Measurements from ENCODE around the gene ACAA2. TPM values are rescaled to one million over a fixed set of nuclear protein-coding genes. Genes with fewer than 3 reads are reported as not detected.
"Not testable (repeated sequence)": the region's sequence is repeated elsewhere in the genome, so short reads cannot be mapped to it uniquely, and the experiment has no call there.

The ACAA2 gene
- total RNA-seq, 2 experiments from 2014 or later = 67.9 to 69.8 TPM

DNA sequence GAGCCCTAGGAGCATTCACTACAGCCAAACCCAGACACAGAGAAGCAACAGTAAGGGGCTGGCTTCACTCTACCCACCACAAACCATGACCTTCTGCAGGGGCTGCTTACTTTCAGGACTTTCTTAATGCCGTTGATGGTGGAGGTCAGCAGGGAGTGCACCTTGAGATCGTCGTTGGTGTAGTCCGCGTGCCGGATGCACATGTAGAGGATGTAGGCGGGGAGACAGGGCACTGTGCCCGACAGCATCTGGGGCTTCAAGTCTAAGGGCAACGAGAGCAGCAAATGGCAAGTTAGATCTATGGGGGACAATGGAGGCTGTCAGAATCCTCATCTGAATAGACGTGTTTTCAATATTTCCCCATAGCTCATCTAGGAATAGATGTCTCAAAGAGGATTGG lies 29.8 kb upstream of the ACAA2 start:
- no peak for DNase-seq
- H3K27ac Mint-ChIP-seq = no peak overlapping the region
- no peaks in the 10 kb centered on the region for H3K4me1 Mint-ChIP-seq (ENCODE audit: low read depth)
- intact Hi-C loops (cut with micrococcal nuclease) = no loop called here
- H3K9me3 Mint-ChIP-seq = no peaks in the 10 kb centered on the region
- peaks cover 6% of the 10 kb centered on the region for H3K27me3 Mint-ChIP-seq (ENCODE audit: low read depth)
- H3K4me3 Mint-ChIP-seq = no peak overlapping the region
- no peaks in the 10 kb centered on the region for H3K36me3 Mint-ChIP-seq (ENCODE audit: low read depth)
- CTCF ChIA-PET = interaction anchor here (0.7 to 0.8 kb wide), 2 partner anchors 65 to 282 kb away, joined by 3 read pairs; partner anchors contain the start of gene LIPG

- H3K36me3 Mint-ChIP-seq (ENCODE audit: low read depth) = no peaks in the 10 kb centered on the region
- intact Hi-C loops (cut with micrococcal nuclease) = no loop called here
- H3K27ac Mint-ChIP-seq = no peak overlapping the region
- DNase-seq = no peak
- no peaks in the 10 kb centered on the region for H3K4me1 Mint-ChIP-seq (ENCODE audit: low read depth)
- peaks cover 3% of the 10 kb centered on the region for H3K27me3 Mint-ChIP-seq (ENCODE audit: low read depth)
- CTCF ChIA-PET = interaction anchor here (0.7 to 1.3 kb wide), 2 partner anchors 15 to 65 kb away, joined by 3 to 4 read pairs; no protein-coding TSS in a partner anchor
- H3K4me3 Mint-ChIP-seq = no peak overlapping the region
- no peaks in the 10 kb centered on the region for H3K9me3 Mint-ChIP-seq
Observed at GRCh38 chr18:49842656-49843055, 29.3 kb upstream of the ACAA2 start.

DNA sequence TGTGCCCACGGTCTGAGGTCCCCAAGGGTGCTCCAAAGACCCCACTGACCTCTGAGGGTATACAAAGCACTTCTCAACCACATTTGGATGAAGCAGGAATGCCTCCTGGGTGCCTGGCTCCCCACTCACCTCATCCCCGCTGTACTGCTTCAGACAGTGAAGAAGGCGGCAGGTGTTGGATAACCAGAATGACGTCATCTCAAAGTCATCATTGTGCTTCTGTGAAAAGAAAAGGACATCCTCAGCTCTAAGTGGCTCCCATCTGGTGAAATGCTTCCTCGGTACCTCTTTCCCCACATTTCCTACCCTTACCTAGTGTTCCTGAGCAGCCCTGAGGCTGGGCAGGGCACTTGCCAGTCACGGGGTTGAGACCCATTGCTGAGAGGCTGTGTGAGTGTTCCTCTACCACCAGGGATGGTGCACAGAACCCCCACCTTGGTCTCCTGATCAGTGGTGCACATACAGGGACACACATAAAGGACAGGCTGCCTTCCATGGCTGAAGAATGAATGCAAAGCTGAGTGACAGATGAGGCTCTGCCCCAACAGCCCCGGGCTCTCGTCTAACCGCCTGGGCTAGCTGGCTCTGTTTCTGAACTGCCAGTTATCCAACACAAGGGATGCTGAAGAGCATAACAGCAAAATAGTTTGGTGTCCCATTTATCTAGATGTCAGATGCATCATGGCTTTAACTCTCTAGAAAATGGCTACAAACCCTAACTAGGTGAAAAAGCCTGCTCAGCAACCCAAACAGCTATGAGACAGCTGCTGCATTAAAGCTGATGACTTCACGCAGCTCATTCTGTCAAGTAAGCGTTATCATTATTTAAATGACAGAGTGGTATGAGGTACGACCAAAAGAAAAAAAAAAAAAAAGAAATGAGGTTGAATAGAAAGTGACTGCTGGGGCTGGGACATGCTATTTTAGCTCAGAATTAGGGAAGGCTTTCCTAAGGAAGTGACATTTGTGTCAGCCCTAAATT lies 28.2 kb upstream of the ACAA2 start:
- intact Hi-C loops (cut with micrococcal nuclease) = no loop called here
- CTCF ChIA-PET = interaction anchor here (1.3 kb wide), 1 partner anchor 16 kb away, joined by 4 read pairs; no protein-coding TSS in a partner anchor
- no peak for DNase-seq
- peaks cover under 1% of the 10 kb centered on the region for H3K27me3 Mint-ChIP-seq (ENCODE audit: low read depth)
- H3K27ac Mint-ChIP-seq = no peak overlapping the region
- no peak overlapping the region for H3K4me3 Mint-ChIP-seq
- no peaks in the 10 kb centered on the region for H3K4me1 Mint-ChIP-seq (ENCODE audit: low read depth)
- no peaks in the 10 kb centered on the region for H3K9me3 Mint-ChIP-seq
- H3K36me3 Mint-ChIP-seq (ENCODE audit: low read depth) = no peaks in the 10 kb centered on the region

DNA sequence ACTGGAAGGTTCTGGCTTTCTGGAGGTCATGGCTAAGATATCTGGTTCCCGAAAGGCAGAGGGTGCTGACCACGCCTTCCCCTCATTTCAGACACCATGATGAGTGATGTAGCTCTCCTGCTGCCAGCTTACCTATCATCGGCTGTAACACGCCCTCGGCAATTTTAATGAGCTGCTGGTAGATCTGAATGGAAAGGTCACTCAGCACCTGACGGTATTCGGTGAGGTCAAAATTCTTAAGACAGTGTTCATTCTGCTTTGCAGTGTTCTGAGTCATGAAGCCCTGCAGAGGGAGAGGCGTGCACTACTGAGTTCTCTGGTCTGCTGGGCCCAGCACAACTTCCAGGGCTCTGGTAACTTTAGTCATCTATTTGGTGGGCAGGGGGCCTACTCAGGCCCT lies 25.7 kb upstream of the ACAA2 start:
- Mint-ChIP-seq H3K27ac (no peak overlapping the region), H3K4me1 (ENCODE audit: low read depth) (no peaks in the 10 kb centered on the region), H3K36me3 (ENCODE audit: low read depth) (no peaks in the 10 kb centered on the region), H3K27me3 (ENCODE audit: low read depth) (no peaks in the 10 kb centered on the region), H3K4me3 (no peak overlapping the region), H3K9me3 (no peaks in the 10 kb centered on the region)
- no peak for DNase-seq
- CTCF ChIA-PET = interaction anchor here (0.6 kb wide), 1 partner anchor 193 kb away, joined by 5 read pairs; no protein-coding TSS in a partner anchor
- intact Hi-C loops (cut with micrococcal nuclease) = no loop called here

DNA sequence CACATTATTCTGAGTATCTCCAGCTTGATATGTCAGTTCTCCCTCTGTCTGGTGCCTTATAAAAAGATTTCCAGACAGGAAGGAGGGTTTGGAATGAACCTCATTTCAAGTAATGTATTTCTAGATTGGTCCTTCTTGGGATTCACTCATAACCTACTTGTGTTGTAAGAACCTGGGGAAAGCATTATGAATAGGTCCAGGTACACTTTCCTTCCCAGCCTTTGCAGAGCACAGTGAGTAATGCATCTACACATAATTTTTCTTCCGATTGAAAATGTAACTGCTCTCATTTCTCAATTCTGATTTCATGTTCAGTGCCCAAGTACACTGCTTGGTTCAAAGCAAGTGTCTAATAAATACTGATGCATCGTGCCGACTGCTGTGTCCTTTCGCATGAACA lies 25.0 kb upstream of the ACAA2 start:
- H3K4me3 Mint-ChIP-seq = no peak overlapping the region
- no peaks in the 10 kb centered on the region for H3K4me1 Mint-ChIP-seq (ENCODE audit: low read depth)
- intact Hi-C loops (cut with micrococcal nuclease) = no loop called here
- CTCF ChIA-PET = no interaction called here
- H3K36me3 Mint-ChIP-seq (ENCODE audit: low read depth) = no peaks in the 10 kb centered on the region
- no peak for DNase-seq
- no peaks in the 10 kb centered on the region for H3K27me3 Mint-ChIP-seq (ENCODE audit: low read depth)
- H3K27ac Mint-ChIP-seq = no peak overlapping the region
- no peaks in the 10 kb centered on the region for H3K9me3 Mint-ChIP-seq

DNA sequence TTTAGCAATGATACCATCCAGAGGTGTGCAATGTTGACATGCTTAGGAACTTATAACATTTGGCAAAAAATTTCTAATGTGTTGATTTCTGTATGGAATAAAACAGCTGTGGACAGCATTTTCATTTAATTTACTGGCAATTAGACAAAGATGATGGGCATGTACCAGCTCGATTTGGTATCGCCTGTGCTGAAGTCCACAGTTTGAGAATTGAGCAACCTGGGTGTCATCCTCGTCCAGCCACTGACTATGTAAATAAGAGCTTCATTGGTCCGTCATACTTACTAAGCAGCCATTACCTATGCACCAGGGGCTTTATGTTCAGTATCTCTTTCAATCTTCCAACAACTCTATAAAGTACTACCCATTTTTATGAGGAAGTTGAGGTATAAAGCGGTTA lies 24.6 kb upstream of the ACAA2 start:
- Mint-ChIP-seq H3K4me3 (no peak overlapping the region), H3K36me3 (ENCODE audit: low read depth) (no peaks in the 10 kb centered on the region), H3K27me3 (ENCODE audit: low read depth) (no peaks in the 10 kb centered on the region), H3K9me3 (no peaks in the 10 kb centered on the region), H3K27ac (no peak overlapping the region), H3K4me1 (ENCODE audit: low read depth) (no peaks in the 10 kb centered on the region)
- DNase-seq = no peak
- CTCF ChIA-PET = no interaction called here
- intact Hi-C loops (cut with micrococcal nuclease) = no loop called here

GRCh38 chr18:49837316-49837835 lies 24.0 kb upstream of the ACAA2 start:
- H3K36me3 Mint-ChIP-seq (ENCODE audit: low read depth); H3K27ac Mint-ChIP-seq; H3K9me3 Mint-ChIP-seq; H3K4me3 Mint-ChIP-seq; DNase-seq; CTCF ChIA-PET; H3K4me1 Mint-ChIP-seq (ENCODE audit: low read depth); intact Hi-C loops (cut with micrococcal nuclease); H3K27me3 Mint-ChIP-seq (ENCODE audit: low read depth): not testable (repeated sequence)

DNA sequence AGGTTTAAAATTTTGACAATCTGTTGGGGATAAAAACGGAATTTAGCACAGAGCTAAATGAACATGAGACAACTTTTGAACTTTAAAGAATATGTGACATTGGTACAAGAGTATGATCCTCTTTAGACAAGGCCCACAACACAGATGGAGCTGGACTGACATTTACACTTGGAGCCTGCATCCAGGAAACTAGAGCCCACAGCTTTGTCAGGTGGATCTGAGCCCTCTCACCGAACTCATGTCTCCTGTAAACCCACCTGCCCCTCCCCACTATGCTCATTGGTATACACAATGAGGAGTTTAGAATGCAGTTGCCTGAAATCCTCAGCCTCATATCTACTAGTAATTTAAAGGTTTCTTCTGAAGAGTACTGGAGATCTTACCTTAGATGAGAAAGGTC lies 22.1 kb upstream of the ACAA2 start:
- Mint-ChIP-seq H3K27ac (no peak overlapping the region), H3K4me3 (no peak overlapping the region), H3K9me3 (peaks cover 6% of the 10 kb centered on the region), H3K27me3 (ENCODE audit: low read depth) (no peaks in the 10 kb centered on the region), H3K36me3 (ENCODE audit: low read depth) (no peaks in the 10 kb centered on the region), H3K4me1 (ENCODE audit: low read depth) (no peaks in the 10 kb centered on the region)
- no peak for DNase-seq
- CTCF ChIA-PET = no interaction called here
- intact Hi-C loops (cut with micrococcal nuclease) = no loop called here

- Mint-ChIP-seq H3K4me1 (ENCODE audit: low read depth) (no peaks in the 10 kb centered on the region), H3K36me3 (ENCODE audit: low read depth) (no peaks in the 10 kb centered on the region), H3K27me3 (ENCODE audit: low read depth) (no peaks in the 10 kb centered on the region), H3K9me3 (peaks cover 8% of the 10 kb centered on the region), H3K27ac (no peak overlapping the region), H3K4me3 (no peak overlapping the region)
- CTCF ChIA-PET = interaction anchor here (0.6 to 0.7 kb wide), 2 partner anchors 15 to 851 kb away, joined by 3 to 6 read pairs; no protein-coding TSS in a partner anchor
- intact Hi-C loops (cut with micrococcal nuclease) = no loop called here
- DNase-seq = no peak
Observed at GRCh38 chr18:49834258-49834657, 20.9 kb upstream of the ACAA2 start.

DNA sequence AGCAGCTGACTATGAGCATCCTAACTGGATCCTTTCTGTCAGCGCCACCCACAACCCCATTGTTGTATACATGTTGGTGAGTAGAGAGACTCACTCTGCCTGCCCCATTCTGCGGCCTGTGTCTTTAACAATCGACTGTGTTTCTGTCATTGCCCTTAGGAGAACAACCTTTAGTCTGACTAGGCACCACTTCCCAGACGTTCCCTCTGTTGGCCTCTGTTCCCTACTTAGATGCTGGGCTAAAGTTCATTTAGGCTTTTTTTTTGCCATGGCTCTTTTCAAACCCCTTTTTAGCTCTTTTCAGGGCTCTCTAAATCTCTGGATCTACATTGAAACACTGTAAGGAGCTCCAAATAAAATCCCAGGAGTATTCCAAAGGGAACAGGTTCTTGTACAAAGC lies 20.5 kb upstream of the ACAA2 start:
- Mint-ChIP-seq H3K27me3 (ENCODE audit: low read depth) (no peaks in the 10 kb centered on the region), H3K36me3 (ENCODE audit: low read depth) (no peaks in the 10 kb centered on the region), H3K27ac (no peak overlapping the region), H3K4me3 (no peak overlapping the region), H3K4me1 (ENCODE audit: low read depth) (no peaks in the 10 kb centered on the region), H3K9me3 (peaks cover 9% of the 10 kb centered on the region)
- intact Hi-C loops (cut with micrococcal nuclease) = no loop called here
- CTCF ChIA-PET = interaction anchor here (0.6 to 0.7 kb wide), 2 partner anchors 14 to 850 kb away, joined by 3 to 6 read pairs; no protein-coding TSS in a partner anchor
- no peak for DNase-seq

- no peaks in the 10 kb centered on the region for H3K4me1 Mint-ChIP-seq (ENCODE audit: low read depth)
- no peak overlapping the region for H3K27ac Mint-ChIP-seq
- H3K36me3 Mint-ChIP-seq (ENCODE audit: low read depth) = peaks cover 4% of the 10 kb centered on the region
- CTCF ChIA-PET = no interaction called here
- DNase-seq = no peak
- no peaks in the 10 kb centered on the region for H3K27me3 Mint-ChIP-seq (ENCODE audit: low read depth)
- intact Hi-C loops (cut with micrococcal nuclease) = no loop called here
- no peak overlapping the region for H3K4me3 Mint-ChIP-seq
- peaks cover 14% of the 10 kb centered on the region for H3K9me3 Mint-ChIP-seq
Observed at GRCh38 chr18:49832221-49832647, 18.9 kb upstream of the ACAA2 start.

DNA sequence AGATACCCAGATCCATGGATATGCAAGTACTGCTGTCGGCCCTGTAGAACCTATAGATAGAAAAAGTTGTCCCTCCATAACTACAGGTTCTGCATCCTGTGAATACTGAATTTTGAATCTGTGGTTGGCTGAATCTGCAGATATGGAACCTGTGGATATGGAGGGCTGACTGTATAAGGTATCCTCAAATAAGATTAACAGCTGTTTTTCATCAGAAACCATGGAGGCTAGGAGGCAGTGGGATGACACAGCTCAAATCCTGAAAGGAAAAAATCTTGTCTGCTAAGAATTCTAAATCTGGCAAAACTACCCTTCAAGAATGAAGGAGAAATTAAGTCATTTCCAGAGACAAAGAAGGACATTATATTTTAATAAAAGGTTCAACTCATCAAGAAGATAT lies 14.7 kb upstream of the ACAA2 start:
- intact Hi-C loops (cut with micrococcal nuclease) = no loop called here
- H3K4me1 Mint-ChIP-seq (ENCODE audit: low read depth) = no peaks in the 10 kb centered on the region
- peaks cover 21% of the 10 kb centered on the region for H3K9me3 Mint-ChIP-seq
- H3K27ac Mint-ChIP-seq = no peak overlapping the region
- peaks cover 4% of the 10 kb centered on the region for H3K36me3 Mint-ChIP-seq (ENCODE audit: low read depth)
- no peaks in the 10 kb centered on the region for H3K27me3 Mint-ChIP-seq (ENCODE audit: low read depth)
- no peak for DNase-seq
- H3K4me3 Mint-ChIP-seq = no peak overlapping the region
- CTCF ChIA-PET = interaction anchor here (0.7 kb wide), 1 partner anchor 293 kb away, joined by 5 read pairs; no protein-coding TSS in a partner anchor

All from activated naive CD4-positive, alpha-beta T cell treated with anti-CD3 and anti-CD28 coated beads for 36 hours (primary cell).